ENCODE data around the gene ERBB2. TPM values are rescaled to one million over a fixed set of nuclear protein-coding genes. Genes with fewer than 3 reads are reported as not detected.

ERBB2 gene
- total and polyA plus RNA-seq, 2 of the 4 experiments (the other 2 are of a cell fraction), result 28.7 to 33.3 TPM

DNA sequence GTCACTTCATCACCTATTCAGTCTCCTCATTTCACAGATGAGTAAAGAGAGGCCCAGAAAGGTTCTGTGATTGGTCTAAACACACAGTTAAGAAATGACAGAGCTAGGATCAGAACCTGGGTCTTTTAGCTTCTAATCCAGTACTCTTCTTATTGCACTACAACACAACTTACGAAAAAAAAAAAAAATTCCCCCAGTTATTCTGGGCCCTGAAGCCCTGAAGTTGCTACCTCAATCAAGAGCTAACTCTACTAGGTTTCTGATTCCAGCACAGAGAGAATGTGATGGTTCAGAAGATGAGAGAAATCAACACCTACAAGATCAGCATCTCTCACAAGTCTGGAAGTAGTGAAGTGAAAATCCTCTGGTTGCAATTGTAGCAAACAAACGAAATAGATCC lies 75.2 kb downstream of the ERBB2 start:
- no peaks in the 10 kb centered on the region for H3K9me3 ChIP-seq (ENCODE audit: control insufficient read depth, insufficient read depth, low read length)
- no peak overlapping the region for H3K23ac ChIP-seq (ENCODE audit: low read depth, low read length)
- dilution Hi-C loops (cut with HindIII; ENCODE audit: low sequenced_read_pairs, unreplicated experiment), result no loop called here
- H2AFZ ChIP-seq (replicated peaks; ENCODE audit: low read length, poor library complexity), result no peak overlapping the region
- no peak overlapping the region for H3K56ac ChIP-seq (ENCODE audit: extremely low read depth, insufficient read depth, low read length)
- H3K4ac ChIP-seq (ENCODE audit: low read depth, low read length), result no peak overlapping the region
- ATAC-seq (ENCODE audit: low read depth) (no peak), DNase-seq (no peak)
- POLR2A ChIA-PET (ENCODE audit: unreplicated experiment), result interaction anchor here (0.6 kb wide), 1 partner anchor 17 kb away, joined by 10 read pairs; no protein-coding TSS in a partner anchor
- in situ Hi-C loops (cut with MboI; ENCODE audit: low sequenced_read_pairs), result loop anchor here (10.0 kb wide), 1 partner anchor 200 kb away; no protein-coding TSS in a partner anchor
- H3K14ac ChIP-seq (replicated peaks; ENCODE audit: low read depth, low read length), result no peak overlapping the region
- H3K9me1 ChIP-seq (ENCODE audit: insufficient read depth, low read length), result no peaks in the 10 kb centered on the region
- H3K36me3 ChIP-seq (ENCODE audit: control insufficient read depth, insufficient read depth, low read length), result no peaks in the 10 kb centered on the region
- no peak overlapping the region for H3K18ac ChIP-seq (ENCODE audit: low read depth, low read length)
- CTCF ChIA-PET, result no interaction called here
- H2BK15ac ChIP-seq (ENCODE audit: low read depth, low read length), result no peak overlapping the region
- H3K27me3 ChIP-seq (ENCODE audit: control insufficient read depth, insufficient read depth, low read length), result peaks cover 55% of the 10 kb centered on the region
- H2AK9ac ChIP-seq (replicated peaks; ENCODE audit: low read depth, low read length, poor library complexity), result no peak overlapping the region
- H3K4me2 ChIP-seq (ENCODE audit: low read depth, low read length), result no peak overlapping the region
- no peak overlapping the region for H2BK5ac ChIP-seq (ENCODE audit: low read depth, low read length, poor library complexity, severe bottlenecking)
- no CpG with 5 or more reads among the region's 2 CpGs for WGBS, 2 experiments (ENCODE audit: extremely low coverage in 2 of 2, insufficient read length in 1 of 2)
- intact Hi-C loops (cut with micrococcal nuclease), result loop anchor here (5.0 kb wide), 1 partner anchor 82 kb away; no protein-coding TSS in a partner anchor
- BruUV-seq (replicated peaks), result no TSS peak
- H2BK120ac ChIP-seq (ENCODE audit: low read depth, low read length), result no peak overlapping the region
- H3K9ac ChIP-seq (ENCODE audit: low read depth, low read length), result no peak overlapping the region
- no peak for TF ChIP-seq NFE2L2 (IDR thresholded peaks at IDR 0.05; ENCODE audit: low read depth, low read length)
- no peak for TF ChIP-seq MAZ (IDR thresholded peaks at IDR 0.05; ENCODE audit: borderline replicate concordance, low read depth, low read length)
- TF ChIP-seq MAFK (IDR thresholded peaks at IDR 0.05; ENCODE audit: low read depth, low read length), result no peak
- no peak for TF ChIP-seq CEBPB (IDR thresholded peaks at IDR 0.05; ENCODE audit: low read depth, low read length)
- no peak for TF ChIP-seq SMC3 (IDR thresholded peaks at IDR 0.05; ENCODE audit: low read depth, low read length)
- H3K27ac ChIP-seq (ENCODE audit: insufficient read depth, low read length), result no peak overlapping the region
- no peak overlapping the region for H3K4me3 ChIP-seq (ENCODE audit: insufficient read depth, low read depth, low read length)
- no peak overlapping the region for H4K8ac ChIP-seq (ENCODE audit: low read depth in 2 of 2, low read length in 2 of 2)
- no peak overlapping the region for H4K5ac ChIP-seq (ENCODE audit: low read depth, low read length)
- H4K20me1 ChIP-seq (ENCODE audit: insufficient read depth, low read length), result no peaks in the 10 kb centered on the region
- no peaks in the 10 kb centered on the region for H3K79me1 ChIP-seq (ENCODE audit: low read depth in 1 of 2, low read length in 2 of 2)
- H4K91ac ChIP-seq (ENCODE audit: insufficient read depth, low read depth, low read length), result no peak overlapping the region
- no peak overlapping the region for H2AK5ac ChIP-seq (ENCODE audit: low read depth, low read length)
- H3K4me1 ChIP-seq (ENCODE audit: control insufficient read depth, insufficient read depth, low read length), result no peaks in the 10 kb centered on the region
- no peak overlapping the region for H2BK20ac ChIP-seq (ENCODE audit: low read depth, low read length)

Measured in IMR-90 (cell line).